Neural progenitor cell (in vitro differentiated cells): ENCODE results near the gene SPRED2. TPM values are rescaled to one million over a fixed set of nuclear protein-coding genes. Genes with fewer than 3 reads are reported as not detected.

Experiments
- DNase-seq: peaks from one replicate; pipeline ENCODE4 v3.0.0-alpha.2; 2016; ENCODE audit warnings: low spot score
- H2AFZ ChIP-seq: fragments of 200-600 bp; sonication (generic); replicated peaks from 2 replicates; pipeline ENCODE4 v1.6.1; 2016; ENCODE audit warnings: antibody characterized with exemption
- H3F3A ChIP-seq: fragments of 200-600 bp; sonication (generic); 2 replicates; pipeline ENCODE4 v1.6.1; 2016; ENCODE audit warnings: antibody characterized with exemption, low read depth
- H3K27ac ChIP-seq: fragments of 200-600 bp; sonication (generic); 2 replicates; pipeline ENCODE4 v1.5.1; 2016; ENCODE audit warnings: mild to moderate bottlenecking
- H3K27me3 ChIP-seq: fragments of 200-600 bp; sonication (generic); 2 replicates; pipeline ENCODE4 v1.6.1; 2016; ENCODE audit warnings: mild to moderate bottlenecking, moderate library complexity
- H3K36me3 ChIP-seq: fragments of 200-600 bp; sonication (generic); 2 replicates; pipeline ENCODE4 v1.5.1; 2016
- H3K4me1 ChIP-seq: fragments of 200-600 bp; sonication (generic); 2 replicates; pipeline ENCODE4 v1.6.1; 2016; ENCODE audit warnings: mixed run types
- H3K4me2 ChIP-seq: fragments of 200-600 bp; sonication (generic); 2 replicates; pipeline ENCODE4 v1.6.1; 2016
- H3K4me3 ChIP-seq: fragments of 200-600 bp; sonication (generic); 2 replicates; pipeline ENCODE4 v1.5.1; 2016
- H3K79me2 ChIP-seq: fragments of 200-600 bp; sonication (generic); 2 replicates; pipeline ENCODE4 v1.6.1; 2016; ENCODE audit warnings: low read depth
- H3K9ac ChIP-seq: fragments of 200-600 bp; sonication (generic); 2 replicates; pipeline ENCODE4 v1.6.1; 2016
- H3K9me3 ChIP-seq: fragments of 200-600 bp; sonication (generic); 2 replicates; pipeline ENCODE4 v1.5.1; 2016; ENCODE audit warnings: low read depth
- H4K20me1 ChIP-seq: fragments of 200-600 bp; sonication (generic); 2 replicates; pipeline ENCODE4 v1.6.1; 2016; ENCODE audit warnings: low read depth
- H3K27ac Mint-ChIP-seq: 3 replicates; pipeline ENCODE4 v1.8.0; 2021; ENCODE audit warnings: mixed read lengths
- H3K27me3 Mint-ChIP-seq: 2 replicates; pipeline ENCODE4 v1.8.0; 2022; ENCODE audit warnings: low read depth, mild to moderate bottlenecking, inconsistent platforms, moderate library complexity, mixed read lengths; ENCODE audit not compliant: insufficient read depth
- H3K36me3 Mint-ChIP-seq: 3 replicates; pipeline ENCODE4 v1.8.0; 2021; ENCODE audit warnings: mixed read lengths
- H3K4me1 Mint-ChIP-seq: 3 replicates; pipeline ENCODE4 v1.8.0; 2021; ENCODE audit warnings: mixed read lengths
- H3K4me3 Mint-ChIP-seq: 3 replicates; pipeline ENCODE4 v1.8.0; 2021; ENCODE audit warnings: mild to moderate bottlenecking, moderate library complexity, mixed read lengths
- H3K9me3 Mint-ChIP-seq: 3 replicates; pipeline ENCODE4 v1.8.0; 2020; ENCODE audit warnings: mixed read lengths
- EZH2 ChIP-seq: fragments of 200-600 bp; sonication (generic); IDR thresholded peaks from 2 replicates; pipeline ENCODE4 v1.6.1; 2017; ENCODE audit warnings: antibody characterized with exemption, mild to moderate bottlenecking, moderate library complexity
- EZH2phosphoT487 ChIP-seq: fragments of 200-600 bp; sonication (generic); IDR thresholded peaks from 2 replicates; pipeline ENCODE4 v1.6.1; 2017; ENCODE audit warnings: antibody characterized with exemption
- total RNA-seq: library from RNA; depleted of rRNA; stranded (reverse); fragments of >200 nt; gene quantifications from 2 replicates; pipeline ENCODE4 v1.2.3, GENCODE V29; 2015; ENCODE audit warnings: low replicate concordance
- TF ChIP-seq, protein P1 (sequence below): fragments of 200-600 bp; sonication (generic); IDR thresholded peaks from 2 replicates; pipeline ENCODE4 v1.5.1; 2017; ENCODE audit warnings: antibody characterized with exemption, mild to moderate bottlenecking

SPRED2 gene
- total RNA-seq, 1 donor from 2014 or later: 11.6 TPM

DNA sequence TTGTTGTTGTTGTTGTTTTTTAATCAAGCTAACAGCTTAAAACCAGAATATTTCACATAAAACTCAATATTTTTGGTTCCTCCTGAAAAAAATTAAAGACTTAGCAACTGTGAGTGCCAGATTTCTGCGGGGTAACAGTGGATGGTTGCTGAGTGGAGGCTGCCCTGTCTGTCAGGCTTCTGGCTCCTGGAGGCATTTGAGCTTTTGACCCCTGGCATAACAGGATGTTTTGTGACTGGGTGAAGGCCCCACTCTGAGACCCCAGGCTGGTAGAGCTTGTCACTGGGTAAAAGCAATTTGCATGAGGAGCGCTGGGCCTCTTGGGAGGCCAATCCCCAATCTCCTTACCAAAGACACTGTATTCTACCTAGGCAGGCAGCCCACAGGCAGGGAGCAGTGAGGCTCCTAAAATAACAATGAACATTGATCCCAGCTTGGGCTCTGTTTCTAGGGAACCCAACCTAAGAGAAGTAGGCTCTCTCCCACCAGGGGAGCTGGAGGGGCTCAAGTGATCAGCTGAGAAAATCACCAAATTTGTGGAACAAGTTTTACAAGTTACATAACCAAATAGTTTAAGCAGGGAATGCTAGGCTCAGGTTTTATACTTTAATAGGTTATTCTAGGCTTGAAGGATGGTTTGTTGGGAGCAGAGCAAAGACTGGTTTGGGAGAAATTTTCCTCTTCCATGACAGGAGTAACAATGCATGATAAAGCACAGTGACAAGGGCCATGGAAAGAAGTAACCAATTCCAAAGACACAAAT is 5.9 kb upstream of the SPRED2 start:
- H3K4me3 ChIP-seq: peak overlapping the region; percentile 74
- no peaks in the 10 kb centered on the region for H3K9me3 ChIP-seq
- peak overlapping the region; percentile 87 for H3K4me2 ChIP-seq
- H3K4me1 ChIP-seq: peaks cover 32% of the 10 kb centered on the region
- H3K4me1 Mint-ChIP-seq: peaks cover 46% of the 10 kb centered on the region
- H3K9ac ChIP-seq: no peak overlapping the region
- H3K27me3 Mint-ChIP-seq: no peaks in the 10 kb centered on the region
- peak overlapping the region; percentile 75 for H3K27ac ChIP-seq
- H3K36me3 ChIP-seq: no peaks in the 10 kb centered on the region
- peaks cover 55% of the 10 kb centered on the region for H3K27me3 ChIP-seq
- H3F3A ChIP-seq: peaks cover 41% of the 10 kb centered on the region
- H4K20me1 ChIP-seq: peaks cover 22% of the 10 kb centered on the region
- no peaks in the 10 kb centered on the region for H3K79me2 ChIP-seq
- no peaks in the 10 kb centered on the region for H3K9me3 Mint-ChIP-seq
- no peak overlapping the region for H3K27ac Mint-ChIP-seq
- H3K36me3 Mint-ChIP-seq: peaks cover 3% of the 10 kb centered on the region
- H3K4me3 Mint-ChIP-seq: peak overlapping the region; percentile 2
- H2AFZ ChIP-seq: no peak overlapping the region
- TF ChIP-seq, protein P1, sequence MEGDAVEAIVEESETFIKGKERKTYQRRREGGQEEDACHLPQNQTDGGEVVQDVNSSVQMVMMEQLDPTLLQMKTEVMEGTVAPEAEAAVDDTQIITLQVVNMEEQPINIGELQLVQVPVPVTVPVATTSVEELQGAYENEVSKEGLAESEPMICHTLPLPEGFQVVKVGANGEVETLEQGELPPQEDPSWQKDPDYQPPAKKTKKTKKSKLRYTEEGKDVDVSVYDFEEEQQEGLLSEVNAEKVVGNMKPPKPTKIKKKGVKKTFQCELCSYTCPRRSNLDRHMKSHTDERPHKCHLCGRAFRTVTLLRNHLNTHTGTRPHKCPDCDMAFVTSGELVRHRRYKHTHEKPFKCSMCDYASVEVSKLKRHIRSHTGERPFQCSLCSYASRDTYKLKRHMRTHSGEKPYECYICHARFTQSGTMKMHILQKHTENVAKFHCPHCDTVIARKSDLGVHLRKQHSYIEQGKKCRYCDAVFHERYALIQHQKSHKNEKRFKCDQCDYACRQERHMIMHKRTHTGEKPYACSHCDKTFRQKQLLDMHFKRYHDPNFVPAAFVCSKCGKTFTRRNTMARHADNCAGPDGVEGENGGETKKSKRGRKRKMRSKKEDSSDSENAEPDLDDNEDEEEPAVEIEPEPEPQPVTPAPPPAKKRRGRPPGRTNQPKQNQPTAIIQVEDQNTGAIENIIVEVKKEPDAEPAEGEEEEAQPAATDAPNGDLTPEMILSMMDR: no peak
- no peak for TF ChIP-seq EZH2
- TF ChIP-seq EZH2phosphoT487: no peak
- peak; percentile 89 for DNase-seq

GRCh38 chr2:65437392-65438135 is 5.2 kb upstream of the SPRED2 start:
- Histone ChIP-seq H3K9ac (no peak overlapping the region), H3K4me3 (peak overlapping the region; percentile 74), H3K4me2 (peak overlapping the region; percentile 87), H3K36me3 (no peaks in the 10 kb centered on the region), H3F3A (peaks cover 41% of the 10 kb centered on the region), H2AFZ (no peak overlapping the region), H3K27me3 (peaks cover 53% of the 10 kb centered on the region), H3K27ac (peak overlapping the region; percentile 75), H3K4me1 (peaks cover 29% of the 10 kb centered on the region), H4K20me1 (peaks cover 22% of the 10 kb centered on the region), H3K79me2 (no peaks in the 10 kb centered on the region), H3K9me3 (no peaks in the 10 kb centered on the region)
- Mint-ChIP-seq H3K27me3 (no peaks in the 10 kb centered on the region), H3K4me1 (peaks cover 49% of the 10 kb centered on the region), H3K36me3 (peaks cover 3% of the 10 kb centered on the region), H3K9me3 (no peaks in the 10 kb centered on the region), H3K27ac (peak overlapping the region; percentile 46), H3K4me3 (peak overlapping the region; percentile 97)
- no peak for TF ChIP-seq EZH2
- TF ChIP-seq, protein P1: no peak
- TF ChIP-seq EZH2phosphoT487: no peak
- peak; percentile 90 for DNase-seq

DNA sequence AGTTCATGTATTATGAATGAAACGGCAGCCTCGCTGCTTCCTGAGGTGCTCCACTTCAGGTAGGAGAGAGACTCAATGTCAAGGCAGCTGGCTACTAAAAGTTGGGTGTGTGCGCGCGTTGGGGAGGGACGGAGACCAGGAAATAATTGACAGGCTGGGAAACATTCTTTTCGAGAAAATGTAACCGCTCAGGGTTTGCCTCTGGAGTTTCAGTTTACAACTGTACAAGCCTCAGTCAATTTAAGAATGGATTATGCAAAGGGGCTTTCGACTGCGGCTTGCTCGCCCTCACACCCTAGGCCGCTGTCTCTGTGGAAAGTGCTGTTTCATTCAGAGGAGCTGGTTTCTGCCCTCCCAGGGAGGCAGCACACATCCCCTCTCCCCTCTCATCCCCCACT is 4.4 kb upstream of the SPRED2 start:
- Histone ChIP-seq H3K36me3 (no peaks in the 10 kb centered on the region), H3K4me1 (peaks cover 29% of the 10 kb centered on the region), H2AFZ (peak overlapping the region; percentile 85), H3K4me3 (peak overlapping the region; percentile 74), H3K4me2 (peak overlapping the region; percentile 87), H3K79me2 (no peaks in the 10 kb centered on the region), H3F3A (peaks cover 44% of the 10 kb centered on the region), H3K9ac (no peak overlapping the region), H3K27ac (no peak overlapping the region), H3K9me3 (no peaks in the 10 kb centered on the region), H4K20me1 (peaks cover 22% of the 10 kb centered on the region), H3K27me3 (peaks cover 48% of the 10 kb centered on the region)
- peaks cover 49% of the 10 kb centered on the region for H3K4me1 Mint-ChIP-seq
- peak overlapping the region; percentile 65 for H3K27ac Mint-ChIP-seq
- H3K4me3 Mint-ChIP-seq: peak overlapping the region; percentile 97
- no peaks in the 10 kb centered on the region for H3K27me3 Mint-ChIP-seq
- H3K9me3 Mint-ChIP-seq: no peaks in the 10 kb centered on the region
- peaks cover 1% of the 10 kb centered on the region for H3K36me3 Mint-ChIP-seq
- TF ChIP-seq, protein P1: no peak
- peak; percentile 65 for DNase-seq
